D721Med (cell line): ENCODE data around the gene KIAA0232.
"Not testable (repeated sequence)": the region's sequence is repeated elsewhere in the genome, so short reads cannot be mapped to it uniquely, and the experiment has no call there.

Source experiments
- DNase-seq: peaks from one replicate; pipeline ENCODE4 v3.0.0; 2011; ENCODE audit warnings: low spot score; ENCODE audit not compliant: insufficient read length
- FAIRE-seq: peaks from 2 replicates; lab custom pipeline; 2011; peaks lifted over from hg19 to GRCh38; lab: Jason Lieb, UNC
- CTCF ChIP-seq: IDR thresholded peaks from 2 replicates; pipeline ENCODE4 v1.5.1; 2012; ENCODE audit warnings: mild to moderate bottlenecking, control low read depth; ENCODE audit not compliant: insufficient read depth; ENCODE audit errors: missing control alignments

The KIAA0232 gene

GRCh38 chr4:6886886-6887285 lies 104.4 kb downstream of the KIAA0232 start:
- DNase-seq (no peak), FAIRE-seq (no peak)
- no peak for TF ChIP-seq CTCF

- no peak for FAIRE-seq
- no peak for TF ChIP-seq CTCF
Observed at GRCh38 chr4:6887591-6888371, 105.3 kb downstream of the KIAA0232 start.

DNA sequence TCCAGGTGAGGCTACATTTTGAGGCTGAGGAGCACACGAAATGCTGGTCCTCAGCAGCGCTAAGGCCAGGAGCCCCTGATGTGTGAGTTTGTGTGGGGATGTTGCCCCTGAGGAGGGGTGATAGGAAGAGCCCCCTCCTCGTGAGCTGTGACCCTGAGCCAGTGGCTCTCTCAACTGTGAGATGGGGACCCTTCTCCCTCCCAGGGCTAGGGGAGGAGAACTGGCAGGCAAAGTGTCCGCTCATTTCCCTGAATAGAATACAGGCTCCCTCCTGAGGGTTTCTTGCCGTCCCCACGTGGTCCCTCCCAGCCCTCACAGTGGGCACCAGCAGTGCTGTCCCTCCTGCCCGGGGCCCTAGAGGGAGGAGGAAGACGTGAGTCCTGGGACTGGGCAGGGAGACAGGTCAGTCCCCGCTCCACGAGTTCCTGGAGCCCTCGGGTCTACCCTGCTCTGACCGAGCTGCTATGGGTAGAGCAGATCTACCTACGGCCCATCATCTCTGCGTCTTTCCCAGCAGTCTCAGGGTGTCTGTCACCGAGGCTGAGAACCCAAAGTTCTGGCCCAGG lies 106.1 kb downstream of the KIAA0232 start:
- no peak for FAIRE-seq

More at GRCh38 chr4:6887591-6888371, 105.3 kb downstream of the KIAA0232 start:
- DNase-seq: no peak

DNA sequence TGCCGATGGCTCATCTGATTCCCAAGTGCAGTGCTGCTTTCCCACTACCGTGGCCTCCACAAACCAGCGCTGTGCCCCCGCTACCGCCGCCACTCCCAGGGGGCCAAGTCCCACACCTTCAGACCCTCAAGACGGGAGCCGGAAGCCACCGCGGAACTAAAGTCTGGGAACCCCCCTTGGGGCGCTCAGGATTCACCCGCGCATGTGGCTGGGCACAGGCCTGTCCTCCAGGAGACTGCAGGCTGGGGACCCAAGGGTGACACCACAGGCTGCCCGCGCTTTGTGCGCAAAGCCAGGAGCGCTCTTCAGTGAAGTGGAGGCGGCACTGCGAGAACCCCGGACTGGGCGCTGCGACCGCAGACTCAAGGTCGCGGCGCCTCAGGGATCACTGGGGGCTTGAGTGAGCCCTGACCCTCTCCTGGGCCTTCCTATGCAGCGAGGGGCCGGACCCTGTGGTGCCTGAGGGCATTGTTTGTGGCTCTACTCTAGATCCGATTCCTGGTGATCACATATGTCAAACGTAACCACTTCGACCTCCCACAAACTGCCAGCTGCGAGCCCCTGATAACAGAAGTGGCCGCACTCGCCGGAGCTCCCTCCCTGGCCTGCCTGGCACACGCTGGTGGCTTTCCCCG lies 106.7 kb downstream of the KIAA0232 start:
- no peak for DNase-seq
- TF ChIP-seq CTCF: no peak
- FAIRE-seq: no peak

More for the DNA sequence above, 106.1 kb downstream of the KIAA0232 start:
- no peak for TF ChIP-seq CTCF
- no peak for DNase-seq

- FAIRE-seq: no peak
- DNase-seq: no peak
- no peak for TF ChIP-seq CTCF
Observed at GRCh38 chr4:6889736-6890324, 107.3 kb downstream of the KIAA0232 start.

DNA sequence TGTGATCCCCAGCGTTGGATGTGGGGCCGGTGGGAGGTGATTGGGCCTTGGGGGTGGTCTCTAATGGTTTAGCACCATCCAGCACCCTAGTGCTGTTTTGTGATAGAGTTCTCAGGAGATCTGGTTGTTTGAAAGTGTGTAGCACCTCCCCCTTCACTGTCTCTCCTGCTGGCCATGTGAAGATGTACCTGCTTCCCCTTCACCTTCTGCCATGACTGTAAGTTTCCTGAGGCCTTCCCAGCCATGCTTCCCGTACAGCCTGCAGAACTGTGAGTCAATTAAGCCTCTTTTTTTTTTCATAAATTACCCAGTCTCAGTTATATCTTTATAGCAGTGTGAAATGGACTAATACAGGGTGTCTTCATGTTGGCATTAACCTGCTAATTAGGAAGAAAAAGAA lies 107.8 kb downstream of the KIAA0232 start:
- TF ChIP-seq CTCF: no peak
- FAIRE-seq (no peak), DNase-seq (no peak)

- not testable (repeated sequence) for FAIRE-seq, DNase-seq
Observed at GRCh38 chr4:6890971-6891370, 108.4 kb downstream of the KIAA0232 start.
